Subcutaneous abdominal adipose tissue (tissue), 5 donors: ENCODE data around the gene DGKG.
A peak's percentile ranks its signal among the peaks of the same experiment; 100 is the strongest.

ENCODE experiments used
- H3K27ac ChIP-seq: one replicate; pipeline ENCODE4 v1.7.0; 2013; ENCODE audit warnings: low read depth, mild to moderate bottlenecking, inconsistent platforms, low read length, moderate library complexity
- H3K27me3 ChIP-seq, 5 donors: one replicate each; pipeline ENCODE4 v1.7.0; 2013; ENCODE audit warnings: low read length in 5 of 5, inconsistent platforms in 1 of 5; ENCODE audit not compliant: control insufficient read depth in 5 of 5, insufficient read depth in 4 of 5
- H3K36me3 ChIP-seq, 5 donors: one replicate each; pipeline ENCODE4 v1.7.0; 2013; ENCODE audit warnings: low read length in 5 of 5; ENCODE audit not compliant: control insufficient read depth in 5 of 5, insufficient read depth in 5 of 5
- H3K4me1 ChIP-seq, 5 donors: one replicate each; pipeline ENCODE4 v1.7.0; 2013; ENCODE audit warnings: low read length in 5 of 5, mild to moderate bottlenecking in 3 of 5, moderate library complexity in 1 of 5; ENCODE audit not compliant: control insufficient read depth in 5 of 5, insufficient read depth in 5 of 5
- H3K4me3 ChIP-seq, 5 donors: one replicate each; pipeline ENCODE4 v1.7.0; 2013; ENCODE audit warnings: low read length in 5 of 5, low read depth in 1 of 5
- H3K9ac ChIP-seq, 5 donors: one replicate each; pipeline ENCODE4 v1.7.0; 2013; ENCODE audit warnings: low read length in 5 of 5, mild to moderate bottlenecking in 4 of 5, moderate library complexity in 3 of 5
- H3K9me3 ChIP-seq, 5 donors: one replicate each; pipeline ENCODE4 v1.7.0; 2013; ENCODE audit warnings: low read length in 5 of 5; ENCODE audit not compliant: control insufficient read depth in 5 of 5
- donor health status: healthy.
- donor health status: healthy.
- donor health status: healthy.
- donor health status: healthy.
- donor health status: healthy.

Gene DGKG

GRCh38 chr3:186097663-186098451 is 264.2 kb downstream of the DGKG start:
- peaks cover 0 to 2% (median 0%) of the 10 kb centered on the region in 5 donors for H3K36me3 ChIP-seq
- no peaks in the 10 kb centered on the region for H3K9me3 ChIP-seq
- H3K27me3 ChIP-seq = no peaks in the 10 kb centered on the region
- peak overlapping the region in 1 of 5 donors; percentile 64 for H3K9ac ChIP-seq
- no peak overlapping the region for H3K27ac ChIP-seq
- peak overlapping the region; percentile 46 to 83 (median 62) for H3K4me3 ChIP-seq
- H3K4me1 ChIP-seq = peaks cover 5 to 34% (median 21%) of the 10 kb centered on the region in 5 donors

GRCh38 chr3:186097317-186097662 is 264.7 kb downstream of the DGKG start:
- peaks cover 5 to 36% (median 21%) of the 10 kb centered on the region in 5 donors for H3K4me1 ChIP-seq
- H3K9ac ChIP-seq = no peak overlapping the region
- no peak overlapping the region for H3K27ac ChIP-seq

More at GRCh38 chr3:186097317-186097662, 264.7 kb downstream of the DGKG start:
- no peaks in the 10 kb centered on the region for H3K27me3 ChIP-seq
- H3K36me3 ChIP-seq = peaks cover 0 to 2% (median 0%) of the 10 kb centered on the region in 5 donors
- no peaks in the 10 kb centered on the region for H3K9me3 ChIP-seq
- H3K4me3 ChIP-seq = peak overlapping the region in 4 of 5 donors; percentile 46 to 83 (median 64)
